Mesenchymal stem cell (in vitro differentiated cells and primary cell): ENCODE measurements around the gene BICRAL.
"Not testable (repeated sequence)": the region's sequence is repeated elsewhere in the genome, so short reads cannot be mapped to it uniquely, and the experiment has no call there.

ENCODE experiments used
- DNase-seq: peaks from one replicate; pipeline ENCODE4 v3.0.0-alpha.2; 2013
- H2AFZ ChIP-seq: one replicate; pipeline ENCODE4 v1.6.1; 2013; ENCODE audit warnings: low read depth, mild to moderate bottlenecking, control low read depth, inconsistent platforms, low read length, moderate library complexity
- H2AK5ac ChIP-seq: 2 replicates; pipeline ENCODE4 v1.6.1; 2013; ENCODE audit warnings: low read length, moderate library complexity, mild to moderate bottlenecking, inconsistent platforms; ENCODE audit not compliant: severe bottlenecking
- H2BK120ac ChIP-seq: one replicate; pipeline ENCODE4 v1.6.1; 2013; ENCODE audit warnings: low read depth, mild to moderate bottlenecking, inconsistent platforms, low read length, moderate library complexity
- H2BK12ac ChIP-seq, 2 experiments: one replicate each; pipeline ENCODE4 v1.6.1; 2013; ENCODE audit warnings: inconsistent platforms in 2 of 2, low read length in 2 of 2, mild to moderate bottlenecking in 2 of 2, moderate library complexity in 2 of 2, control low read depth in 1 of 2
- H2BK15ac ChIP-seq: one replicate; pipeline ENCODE4 v1.6.1; 2013; ENCODE audit warnings: mild to moderate bottlenecking, low read depth, inconsistent platforms; ENCODE audit not compliant: poor library complexity, severe bottlenecking
- H2BK5ac ChIP-seq: 2 replicates; pipeline ENCODE4 v1.6.1; 2013; ENCODE audit warnings: low read depth, mild to moderate bottlenecking, low read length, control low read depth, inconsistent platforms; ENCODE audit not compliant: poor library complexity, severe bottlenecking
- H3K14ac ChIP-seq, 2 experiments: one replicate each; pipeline ENCODE4 v1.6.1; 2013; ENCODE audit warnings: inconsistent platforms in 2 of 2, low read length in 2 of 2, control low read depth in 1 of 2, mild to moderate bottlenecking in 1 of 2, moderate library complexity in 1 of 2
- H3K18ac ChIP-seq, 2 experiments: one replicate each; pipeline ENCODE4 v1.6.1; 2013; ENCODE audit warnings: inconsistent platforms in 2 of 2, low read length in 2 of 2, control low read depth in 1 of 2, low read depth in 1 of 2, mild to moderate bottlenecking in 1 of 2
- H3K23ac ChIP-seq, 2 experiments: one replicate each; pipeline ENCODE4 v1.6.1; 2013; ENCODE audit warnings: inconsistent platforms in 2 of 2, low read length in 2 of 2, mild to moderate bottlenecking in 2 of 2, moderate library complexity in 2 of 2, control low read depth in 1 of 2
- H3K27ac ChIP-seq: 2 replicates; pipeline ENCODE4 v1.5.1; 2013; ENCODE audit warnings: mild to moderate bottlenecking, moderate library complexity, low read length, control low read depth, inconsistent platforms; ENCODE audit not compliant: poor library complexity, severe bottlenecking
- H3K27me3 ChIP-seq, 2 experiments: 2 replicates each; pipeline versions ENCODE4 v1.6.1 to v1.7.0; 2013; ENCODE audit warnings: low read length in 2 of 2, mild to moderate bottlenecking in 2 of 2, moderate library complexity in 2 of 2, control low read depth in 1 of 2, inconsistent platforms in 1 of 2; ENCODE audit not compliant: control insufficient read depth in 1 of 2, insufficient read depth in 1 of 2
- H3K36me3 ChIP-seq, 2 experiments: 2 replicates each; pipeline versions ENCODE4 v1.6.1 to v1.7.0; 2013; ENCODE audit warnings: low read length in 2 of 2, control low read depth in 1 of 2, inconsistent platforms in 1 of 2, low read depth in 1 of 2, mild to moderate bottlenecking in 1 of 2; ENCODE audit not compliant: insufficient read depth in 2 of 2, control insufficient read depth in 1 of 2
- H3K4ac ChIP-seq, 2 experiments: one replicate each; pipeline ENCODE4 v1.6.1; 2013; ENCODE audit warnings: inconsistent platforms in 2 of 2, low read length in 2 of 2, mild to moderate bottlenecking in 2 of 2, moderate library complexity in 2 of 2, control low read depth in 1 of 2, low read depth in 1 of 2
- H3K4me1 ChIP-seq: 2 replicates; pipeline ENCODE4 v1.6.1; 2013; ENCODE audit warnings: low read depth, low read length, control low read depth; ENCODE audit not compliant: control insufficient read depth, insufficient read depth
- H3K4me2 ChIP-seq: 2 replicates; pipeline ENCODE4 v1.6.1; 2013; ENCODE audit warnings: low read length, mild to moderate bottlenecking, inconsistent platforms; ENCODE audit not compliant: poor library complexity, severe bottlenecking
- H3K4me3 ChIP-seq, 2 experiments: 2 replicates each; pipeline versions ENCODE4 v1.5.1 to v1.7.0; 2013; ENCODE audit warnings: low read length in 2 of 2, mild to moderate bottlenecking in 2 of 2, control low read depth in 1 of 2, low read depth in 1 of 2; ENCODE audit not compliant: insufficient read depth in 1 of 2
- H3K79me1 ChIP-seq: replicated peaks from 2 replicates; pipeline ENCODE4 v1.6.1; 2013; ENCODE audit warnings: mild to moderate bottlenecking, control low read depth, low read length, inconsistent platforms; ENCODE audit not compliant: poor library complexity, severe bottlenecking
- H3K9ac ChIP-seq: 2 replicates; pipeline ENCODE4 v1.7.0; 2013; ENCODE audit warnings: mild to moderate bottlenecking, low read length, moderate library complexity
- H3K9me3 ChIP-seq: 2 replicates; pipeline ENCODE4 v1.7.0; 2013; ENCODE audit warnings: mild to moderate bottlenecking, low read length; ENCODE audit not compliant: control insufficient read depth
- H4K8ac ChIP-seq: one replicate; pipeline ENCODE4 v1.6.1; 2013; ENCODE audit warnings: inconsistent platforms, mild to moderate bottlenecking, low read length, moderate library complexity
- H4K91ac ChIP-seq: one replicate; pipeline ENCODE4 v1.6.1; 2013; ENCODE audit warnings: mild to moderate bottlenecking, low read length, inconsistent platforms
- WGBS: methylation state at CpG from one replicate; pipeline ENCODE4 v1.1.7; 2013; ENCODE audit warnings: mixed read lengths; 5-methylcytosine and 5-hydroxymethylcytosine counted together

BICRAL gene

DNA sequence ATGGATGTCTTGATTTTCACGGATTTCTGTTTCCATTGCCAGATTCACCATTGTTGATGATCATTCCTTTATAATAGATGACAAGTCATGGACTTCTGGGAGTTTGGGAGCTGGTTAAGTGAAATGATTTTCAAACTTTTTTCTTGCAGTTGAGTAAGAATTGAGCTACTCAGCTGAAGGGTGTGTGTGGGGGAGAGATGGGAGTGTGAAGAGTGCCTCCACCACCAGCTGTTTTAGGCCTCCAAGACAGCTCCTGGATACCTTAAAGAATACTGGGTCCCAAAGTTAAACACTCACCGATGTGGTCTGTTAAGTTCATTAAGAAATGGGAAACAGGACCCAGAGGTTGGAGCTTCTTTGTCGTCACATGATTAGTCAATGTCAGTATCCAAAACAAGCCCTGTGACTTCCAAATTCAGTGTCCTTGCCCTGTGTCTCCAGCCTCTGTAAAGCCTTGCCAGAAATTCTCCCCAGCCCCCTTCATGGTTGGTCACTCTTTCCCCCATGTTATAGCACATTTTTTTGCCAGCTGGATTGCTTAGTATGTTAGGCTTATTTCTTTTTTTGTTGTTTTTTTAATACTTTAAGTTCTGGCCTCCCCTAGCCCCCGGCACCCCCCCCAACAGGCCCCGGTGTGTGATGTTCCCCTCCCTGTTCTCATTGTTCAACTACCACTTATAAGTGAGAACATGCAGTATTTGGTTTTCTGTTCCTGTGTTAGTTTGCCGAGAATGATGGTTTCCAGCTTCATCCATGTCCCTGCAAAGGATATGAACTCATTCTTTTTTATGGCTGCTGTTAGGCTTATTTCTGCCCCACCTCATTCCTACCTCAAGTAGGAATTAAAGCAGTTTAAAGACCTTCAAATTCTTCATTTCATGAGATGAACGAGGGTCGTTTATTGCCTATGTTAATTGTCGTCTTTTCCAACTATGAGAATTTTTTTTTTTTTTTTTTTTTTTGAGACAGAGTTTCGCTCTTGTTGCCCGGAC is 26.9 kb downstream of the BICRAL start:
- H2BK5ac ChIP-seq: no peak overlapping the region
- H3K27ac ChIP-seq: no peak overlapping the region
- no peak overlapping the region for H3K4me3 ChIP-seq
- H2BK12ac ChIP-seq: no peak overlapping the region
- 95% methylated on average over 9 of the region's 11 CpGs for WGBS
- H3K36me3 ChIP-seq: peaks cover 0 to 9% of the 10 kb centered on the region in 2 experiments
- H3K9ac ChIP-seq: no peak overlapping the region
- H2BK15ac ChIP-seq: no peak overlapping the region
- no peak overlapping the region for H3K4ac ChIP-seq
- H3K27me3 ChIP-seq: no peaks in the 10 kb centered on the region
- H3K18ac ChIP-seq: no peak overlapping the region
- peaks cover 8% of the 10 kb centered on the region for H3K79me1 ChIP-seq
- H3K4me2 ChIP-seq: no peak overlapping the region
- H4K91ac ChIP-seq: no peak overlapping the region
- H3K14ac ChIP-seq: no peak overlapping the region
- no peak overlapping the region for H2BK120ac ChIP-seq
- no peak overlapping the region for H2AFZ ChIP-seq
- H2AK5ac ChIP-seq: no peak overlapping the region
- H3K4me1 ChIP-seq: no peaks in the 10 kb centered on the region
- no peak overlapping the region for H4K8ac ChIP-seq
- H3K9me3 ChIP-seq: no peaks in the 10 kb centered on the region
- H3K23ac ChIP-seq: no peak overlapping the region
- DNase-seq: no peak

DNA sequence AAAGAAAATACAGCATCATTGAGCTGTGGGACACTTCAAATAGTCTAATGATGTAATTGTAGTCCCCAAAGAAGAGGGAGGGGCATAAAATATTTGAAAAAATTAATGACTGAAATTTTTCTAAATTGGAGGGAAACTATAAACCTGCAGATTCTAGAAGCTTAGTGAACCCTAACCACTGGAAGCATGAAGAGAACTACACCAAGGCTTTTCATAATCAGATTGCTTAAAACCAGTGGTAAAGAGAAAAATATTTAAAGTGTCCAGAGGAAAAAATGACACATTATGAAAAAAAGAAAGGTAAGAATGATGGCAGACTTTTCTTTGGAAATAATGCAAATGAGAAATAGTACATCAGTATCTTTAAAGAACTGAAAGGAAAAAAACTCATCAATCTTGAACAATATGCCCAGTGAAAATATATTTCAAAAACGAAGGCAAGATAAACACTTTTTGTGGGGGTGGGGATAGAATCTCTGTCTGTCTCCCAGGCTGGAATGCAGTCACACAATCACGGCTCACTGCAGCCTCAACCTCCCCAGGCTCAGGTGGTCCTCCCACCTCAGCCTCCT is 31.3 kb downstream of the BICRAL start:
- no peaks in the 10 kb centered on the region for H3K9me3 ChIP-seq
- WGBS: 100% methylated on average over 1 of the region's 2 CpGs

DNA sequence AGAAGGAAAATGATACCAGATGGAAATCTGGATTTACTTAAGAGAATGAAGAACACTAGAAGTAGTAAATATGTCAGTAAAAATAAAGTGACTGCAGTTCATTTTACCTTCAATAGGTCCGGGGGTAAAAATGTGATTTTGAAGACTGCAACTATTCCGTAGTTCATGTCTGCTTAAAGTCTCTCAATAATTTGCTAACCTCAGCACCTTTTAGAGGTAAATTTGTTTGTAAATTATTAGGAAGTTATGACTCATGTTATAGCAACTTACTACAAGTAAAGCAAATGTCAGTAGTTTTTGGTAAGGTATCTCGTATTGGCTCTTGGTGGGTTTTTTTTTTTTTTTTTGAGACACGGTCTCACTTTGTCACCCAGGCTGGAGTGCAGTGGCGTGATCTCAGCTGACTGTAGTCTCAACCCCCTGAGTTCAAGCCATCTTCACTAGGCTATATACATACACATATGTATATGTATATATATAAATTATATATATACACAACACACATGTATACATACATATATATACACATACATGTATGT is 32.1 kb downstream of the BICRAL start:
- no peak for DNase-seq
- Histone ChIP-seq H2BK15ac (no peak overlapping the region), H3K4me1 (no peaks in the 10 kb centered on the region), H2BK120ac (no peak overlapping the region), H2AFZ (no peak overlapping the region), H3K14ac (no peak overlapping the region), H3K4me2 (no peak overlapping the region), H3K79me1 (peaks cover 3% of the 10 kb centered on the region), H3K27ac (no peak overlapping the region), H3K27me3 (no peaks in the 10 kb centered on the region), H3K4me3 (no peak overlapping the region), H2BK12ac (no peak overlapping the region), H3K36me3 (peaks cover 0 to 9% of the 10 kb centered on the region in 2 experiments), H2AK5ac (no peak overlapping the region), H4K91ac (no peak overlapping the region), H2BK5ac (no peak overlapping the region), H3K23ac (no peak overlapping the region), H3K4ac (no peak overlapping the region), H3K9ac (no peak overlapping the region), H3K9me3 (no peaks in the 10 kb centered on the region), H4K8ac (no peak overlapping the region), H3K18ac (no peak overlapping the region)
- WGBS: 90% methylated on average over 2 of the region's 5 CpGs

More for the DNA sequence above, 31.3 kb downstream of the BICRAL start:
- Histone ChIP-seq H3K4me1 (no peaks in the 10 kb centered on the region), H2AFZ (no peak overlapping the region), H2BK12ac (no peak overlapping the region), H2AK5ac (no peak overlapping the region), H3K27me3 (no peaks in the 10 kb centered on the region), H2BK120ac (no peak overlapping the region), H4K8ac (no peak overlapping the region), H3K36me3 (peaks cover 0 to 9% of the 10 kb centered on the region in 2 experiments), H2BK5ac (no peak overlapping the region), H4K91ac (no peak overlapping the region), H3K4ac (no peak overlapping the region), H3K9ac (no peak overlapping the region), H3K27ac (no peak overlapping the region), H2BK15ac (no peak overlapping the region), H3K4me3 (no peak overlapping the region), H3K14ac (no peak overlapping the region), H3K4me2 (no peak overlapping the region), H3K23ac (no peak overlapping the region), H3K79me1 (peaks cover 3% of the 10 kb centered on the region), H3K18ac (no peak overlapping the region)
- no peak for DNase-seq

DNA sequence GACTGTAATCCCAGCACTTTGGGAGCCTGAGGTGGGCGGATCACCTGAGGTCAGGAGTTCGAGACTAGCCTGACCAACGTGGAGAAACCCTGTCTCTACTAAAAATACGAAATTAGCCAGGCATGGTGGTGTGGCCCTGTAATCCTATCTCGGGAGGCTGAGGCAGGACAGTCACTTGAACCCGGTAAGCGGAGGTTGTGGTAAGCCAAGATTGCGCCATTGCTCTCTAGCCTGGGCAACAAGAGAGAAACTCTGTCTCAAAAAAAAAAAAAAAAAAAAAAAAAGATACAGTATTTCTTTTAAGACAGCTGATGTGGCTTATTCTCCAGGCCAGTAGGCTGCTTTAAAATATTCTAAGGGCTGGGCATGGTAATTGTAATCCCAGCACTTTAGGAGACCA is 33.9 kb downstream of the BICRAL start:
- not testable (repeated sequence) for H3K23ac ChIP-seq, H4K8ac ChIP-seq
- 95% methylated on average over 7 of the region's 8 CpGs for WGBS

More for the DNA sequence above, 33.9 kb downstream of the BICRAL start:
- not testable (repeated sequence) for H4K91ac ChIP-seq, H2BK12ac ChIP-seq, H2AFZ ChIP-seq, H3K36me3 ChIP-seq, H3K4me2 ChIP-seq, H3K9me3 ChIP-seq, H2BK15ac ChIP-seq, H3K14ac ChIP-seq, H2BK5ac ChIP-seq, H3K9ac ChIP-seq, H3K18ac ChIP-seq, H3K4ac ChIP-seq, H3K4me3 ChIP-seq, H3K79me1 ChIP-seq, H2BK120ac ChIP-seq, H3K27me3 ChIP-seq, H3K4me1 ChIP-seq, H3K27ac ChIP-seq, DNase-seq, H2AK5ac ChIP-seq
